Measurements from ENCODE around the gene TMEM231. TPM values are rescaled to one million over a fixed set of nuclear protein-coding genes. Genes with fewer than 3 reads are reported as not detected.
A peak's percentile ranks its signal among the peaks of the same experiment; 100 is the strongest.
"Not testable (repeated sequence)": the region's sequence is repeated elsewhere in the genome, so short reads cannot be mapped to it uniquely, and the experiment has no call there.

The TMEM231 gene
- total and polyA plus RNA-seq, 9 of the 15 experiments (the other 6 are each of a cell fraction or from before 2014, with no cell fraction given): 1.6 to 27.6 (median 9.1) TPM

DNA sequence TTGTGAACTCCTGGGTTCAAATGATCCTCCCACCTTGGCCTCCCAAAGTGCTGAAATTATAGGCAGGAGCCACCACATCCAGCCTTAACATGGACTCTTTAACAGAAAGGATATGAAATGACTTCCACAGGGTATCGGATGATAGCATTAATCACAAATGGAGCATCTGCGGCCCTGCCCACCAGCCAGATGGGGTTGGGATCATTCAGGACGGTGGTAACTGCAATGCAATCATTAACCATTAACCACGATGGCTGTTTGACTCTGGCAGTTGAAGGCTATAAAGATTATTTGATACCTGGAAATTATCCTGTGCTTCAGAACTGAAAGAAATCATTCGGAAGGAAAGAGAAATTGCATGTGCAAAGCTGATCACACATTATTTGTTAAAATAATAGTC is 14.8 kb downstream of the TMEM231 start:
- Histone ChIP-seq H3K4me1 (replicated peaks in 1 of 2; ENCODE audit: control insufficient read depth in 2 of 2, insufficient read depth in 2 of 2, low read length in 2 of 2) (no peaks in the 10 kb centered on the region), H3K79me2 (ENCODE audit: control insufficient read depth, insufficient read depth, low read length) (no peaks in the 10 kb centered on the region), H2AFZ (ENCODE audit: low read depth, low read length) (no peak overlapping the region), H3K4me3 (no peak overlapping the region), H4K20me1 (replicated peaks; ENCODE audit: control insufficient read depth, insufficient read depth, low read length) (no peaks in the 10 kb centered on the region), H3K36me3 (ENCODE audit: control insufficient read depth, insufficient read depth, low read length) (peaks cover 2% of the 10 kb centered on the region; the same call in 2 of the 3 replicates), H3K9ac (ENCODE audit: insufficient read depth in 1 of 2, low read depth in 2 of 2, low read length in 2 of 2) (no peak overlapping the region), H3K27ac (ENCODE audit: extremely low read depth, low read depth, low read length) (no peak overlapping the region), H3K9me1 (ENCODE audit: control insufficient read depth, insufficient read depth, low read length) (no peaks in the 10 kb centered on the region), H3K27me3 (ENCODE audit: control insufficient read depth in 2 of 2, insufficient read depth in 2 of 2, low read length in 2 of 2) (peaks cover 0 to 7% of the 10 kb centered on the region in 2 experiments; a peak in 3 of 5 replicates), H3K4me2 (ENCODE audit: insufficient read depth, low read length) (no peak overlapping the region), H3K9me3 (replicated peaks; ENCODE audit: control insufficient read depth, insufficient read depth, low read depth, low read length) (no peaks in the 10 kb centered on the region)
- DNase-seq (ENCODE audit: extremely low read depth in 1 of 4, low spot score in 3 of 4) (no peak), ATAC-seq (no peak), FAIRE-seq (no peak)
- WGBS (ENCODE audit: insufficient coverage, low coverage, missing lambda C conversion rate): 28% methylated on average over 5 of the region's 5 CpGs
- CTCF ChIA-PET (ENCODE audit: low intra/inter-chr PET ratio): no interaction called here
- BruUV-seq (replicated peaks): no TSS peak
- TF ChIP-seq LARP7 (IDR thresholded peaks at IDR 0.05): no peak
- no peak for TF ChIP-seq IRF2 (CRISPR knock-in tag; IDR thresholded peaks at IDR 0.05)
- TF ChIP-seq PPARD (CRISPR knock-in tag; IDR thresholded peaks at IDR 0.05): no peak
- no peak for TF ChIP-seq CSDE1 (IDR thresholded peaks at IDR 0.05)
- TF ChIP-seq, protein P1, sequence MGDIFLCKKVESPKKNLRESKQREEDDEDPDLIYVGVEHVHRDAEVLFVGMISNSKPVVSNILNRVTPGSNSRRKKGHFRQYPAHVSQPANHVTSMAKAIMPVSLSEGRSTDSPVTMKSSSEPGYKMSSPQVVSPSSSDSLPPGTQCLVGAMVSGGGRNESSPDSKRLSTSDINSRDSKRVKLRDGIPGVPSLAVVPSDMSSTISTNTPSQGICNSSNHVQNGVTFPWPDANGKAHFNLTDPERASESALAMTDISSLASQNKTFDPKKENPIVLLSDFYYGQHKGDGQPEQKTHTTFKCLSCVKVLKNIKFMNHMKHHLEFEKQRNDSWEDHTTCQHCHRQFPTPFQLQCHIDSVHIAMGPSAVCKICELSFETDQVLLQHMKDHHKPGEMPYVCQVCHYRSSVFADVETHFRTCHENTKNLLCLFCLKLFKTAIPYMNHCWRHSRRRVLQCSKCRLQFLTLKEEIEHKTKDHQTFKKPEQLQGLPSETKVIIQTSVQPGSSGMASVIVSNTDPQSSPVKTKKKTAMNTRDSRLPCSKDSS (IDR thresholded peaks at IDR 0.05; ENCODE audit: low read depth, partially characterized antibody): no peak
- no peak for TF ChIP-seq KAT8 (IDR thresholded peaks at IDR 0.05; ENCODE audit: low read depth)
- no peak for TF ChIP-seq FOXA3 (CRISPR knock-in tag; conservative IDR thresholded peaks at IDR 0.05 in 1 of 2, IDR thresholded peaks at IDR 0.05 in 1 of 2)
- TF ChIP-seq, protein P2, sequence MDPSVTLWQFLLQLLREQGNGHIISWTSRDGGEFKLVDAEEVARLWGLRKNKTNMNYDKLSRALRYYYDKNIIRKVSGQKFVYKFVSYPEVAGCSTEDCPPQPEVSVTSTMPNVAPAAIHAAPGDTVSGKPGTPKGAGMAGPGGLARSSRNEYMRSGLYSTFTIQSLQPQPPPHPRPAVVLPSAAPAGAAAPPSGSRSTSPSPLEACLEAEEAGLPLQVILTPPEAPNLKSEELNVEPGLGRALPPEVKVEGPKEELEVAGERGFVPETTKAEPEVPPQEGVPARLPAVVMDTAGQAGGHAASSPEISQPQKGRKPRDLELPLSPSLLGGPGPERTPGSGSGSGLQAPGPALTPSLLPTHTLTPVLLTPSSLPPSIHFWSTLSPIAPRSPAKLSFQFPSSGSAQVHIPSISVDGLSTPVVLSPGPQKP (CRISPR knock-in tag; IDR thresholded peaks at IDR 0.05): no peak
- intact Hi-C loops (cut with micrococcal nuclease): loop anchor here (2.0 kb wide), 1 partner anchor 34 kb away; no protein-coding TSS in a partner anchor
- in situ Hi-C loops (cut with MboI): loop anchor here (5.0 kb wide), 1 partner anchor 34 kb away; no protein-coding TSS in a partner anchor
- POLR2A ChIA-PET: no interaction called here

DNA sequence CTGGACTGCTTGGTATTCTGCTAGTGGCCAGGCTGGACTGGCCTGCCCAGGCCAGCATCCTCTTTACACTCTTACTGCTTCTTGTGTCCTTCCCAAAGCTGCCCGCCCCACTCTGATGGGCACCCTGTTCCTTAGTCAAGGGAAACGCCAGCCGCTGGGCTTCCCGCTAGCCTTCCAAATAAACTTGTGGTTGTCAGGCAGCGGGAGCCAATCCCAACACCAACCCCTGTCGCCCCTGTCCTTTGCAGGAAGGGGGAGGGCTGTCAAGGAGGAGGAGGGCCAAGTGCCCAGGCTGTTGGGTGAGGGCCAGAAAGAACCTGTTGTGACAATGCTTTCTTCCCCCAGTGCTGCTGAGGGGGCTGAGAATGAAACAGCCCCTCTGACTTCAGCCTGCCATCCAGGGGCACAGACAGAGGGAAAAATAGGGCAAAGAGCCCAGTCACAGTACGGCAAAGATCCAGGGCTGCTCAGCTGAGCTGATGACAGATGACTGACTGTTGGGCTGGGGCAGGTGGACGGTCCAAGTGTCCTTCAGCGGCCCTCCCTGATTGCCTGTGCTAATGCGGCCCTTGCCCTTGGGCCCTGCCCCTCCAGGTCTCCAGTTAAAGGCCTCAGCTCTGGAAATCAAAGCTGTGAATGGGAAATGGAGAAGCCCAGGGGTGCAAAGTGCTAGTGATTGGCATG is 17.0 kb downstream of the TMEM231 start:
- H3K9me1 ChIP-seq (ENCODE audit: control insufficient read depth, insufficient read depth, low read length); H3K4me2 ChIP-seq (ENCODE audit: insufficient read depth, low read length); BruUV-seq (replicated peaks); intact Hi-C loops (cut with micrococcal nuclease); POLR2A ChIA-PET; H2AFZ ChIP-seq (ENCODE audit: low read depth, low read length); H3K27ac ChIP-seq (ENCODE audit: extremely low read depth, low read depth, low read length); H3K36me3 ChIP-seq (ENCODE audit: control insufficient read depth, insufficient read depth, low read length); FAIRE-seq; H3K79me2 ChIP-seq (ENCODE audit: control insufficient read depth, insufficient read depth, low read length); H3K4me3 ChIP-seq; H3K9ac ChIP-seq (ENCODE audit: insufficient read depth in 1 of 2, low read depth in 2 of 2, low read length in 2 of 2); DNase-seq (ENCODE audit: extremely low read depth in 1 of 4, low spot score in 3 of 4); H4K20me1 ChIP-seq (replicated peaks; ENCODE audit: control insufficient read depth, insufficient read depth, low read length); H3K9me3 ChIP-seq (replicated peaks; ENCODE audit: control insufficient read depth, insufficient read depth, low read depth, low read length); in situ Hi-C loops (cut with MboI); CTCF ChIA-PET (ENCODE audit: low intra/inter-chr PET ratio): not testable (repeated sequence)
- Histone ChIP-seq H3K4me1 (replicated peaks in 1 of 2; ENCODE audit: control insufficient read depth in 2 of 2, insufficient read depth in 2 of 2, low read length in 2 of 2) (peaks cover 0 to 10% of the 10 kb centered on the region in 2 experiments; a peak in 1 of 5 replicates), H3K27me3 (ENCODE audit: control insufficient read depth in 2 of 2, insufficient read depth in 2 of 2, low read length in 2 of 2) (peaks cover 5 to 21% of the 10 kb centered on the region in 2 experiments; a peak in 4 of 5 replicates)
- 51% methylated on average over 6 of the region's 10 CpGs for WGBS (ENCODE audit: insufficient coverage, low coverage, missing lambda C conversion rate)
- peak; percentile 39; the same call in 2 of the 3 replicates for ATAC-seq
